Omental fat pad (tissue), 4 donors: Measurements from ENCODE around the gene LAMC3. TPM values are rescaled to one million over a fixed set of nuclear protein-coding genes. Genes with fewer than 3 reads are reported as not detected.
"Not testable (repeated sequence)": the region's sequence is repeated elsewhere in the genome, so short reads cannot be mapped to it uniquely, and the experiment has no call there.

Source experiments
- ATAC-seq: fragments of 150-250 bp; one replicate; pipeline ENCODE4 v1.9.1; 2016; ENCODE audit warnings: mild to moderate bottlenecking, moderate library complexity; ENCODE audit not compliant: low FRiP score
- DNase-seq: peaks from one replicate; pipeline ENCODE4 v3.0.0-alpha.2; 2019; ENCODE audit warnings: low spot score
- CTCF ChIP-seq, 3 donors: fragments of 450-650 bp; IDR thresholded peaks; one replicate each; pipeline ENCODE4 v1.5.1; 2016 to 2017; ENCODE audit warnings: antibody characterized with exemption in 3 of 3, mild to moderate bottlenecking in 3 of 3, moderate library complexity in 2 of 3
- total RNA-seq, 4 donors: library from RNA; depleted of rRNA; stranded (reverse); fragments of >200 nt; gene quantifications; one replicate each; pipeline ENCODE4 v1.1.0, GENCODE V29; 2016

The LAMC3 gene
- total RNA-seq, 4 donors from 2014 or later = 0.09 to 1.9 (median 0.65) TPM

GRCh38 chr9:131112374-131113154 is 103.6 kb downstream of the LAMC3 start:
- ATAC-seq = no peak
- DNase-seq = no peak
- no peak for TF ChIP-seq CTCF (IDR thresholded peaks at IDR 0.05)

DNA sequence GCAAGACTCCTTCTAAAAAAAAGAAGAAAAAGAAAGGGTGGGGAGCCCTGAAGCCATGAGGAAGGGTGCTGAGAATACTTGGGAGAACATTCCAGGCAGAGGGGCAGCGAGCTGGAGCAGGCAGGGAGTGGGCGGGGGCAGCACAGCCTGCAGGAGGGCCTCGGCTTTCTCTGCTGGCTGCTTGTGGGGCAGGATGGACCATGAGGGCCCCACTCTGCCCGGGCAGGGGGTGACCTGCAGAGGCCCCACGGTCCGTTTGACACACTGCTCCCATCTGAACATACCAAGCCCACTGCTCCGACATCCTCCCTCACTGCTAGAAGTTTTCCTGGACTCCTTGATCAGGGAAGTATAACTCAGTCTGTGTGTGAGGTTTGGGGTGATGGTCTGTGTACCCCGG is 104.7 kb downstream of the LAMC3 start:
- TF ChIP-seq CTCF (IDR thresholded peaks at IDR 0.05) = no peak
- no peak for ATAC-seq
- DNase-seq = no peak

GRCh38 chr9:131114084-131114535 is 105.1 kb downstream of the LAMC3 start:
- no peak for DNase-seq
- no peak for TF ChIP-seq CTCF (IDR thresholded peaks at IDR 0.05)
- no peak for ATAC-seq

DNA sequence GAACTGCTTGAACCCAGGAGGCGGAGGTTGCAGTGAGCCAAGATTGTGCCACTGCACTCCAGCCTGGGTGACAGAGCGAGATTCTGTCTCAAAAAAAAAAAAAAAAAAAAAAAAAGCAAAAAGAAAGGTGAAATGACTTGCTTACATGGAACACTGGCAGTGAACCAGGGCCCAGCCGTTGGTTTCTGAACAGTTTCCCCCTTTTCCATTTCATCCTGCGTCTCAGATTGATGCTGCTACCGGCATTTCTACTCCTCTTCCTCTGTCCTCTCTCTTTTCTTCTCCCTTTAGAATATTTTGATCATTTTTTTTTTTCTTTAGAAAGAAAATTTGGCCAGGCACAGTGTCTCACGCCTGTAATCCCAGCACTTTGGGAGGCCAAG is 106.4 kb downstream of the LAMC3 start:
- not testable (repeated sequence) for ATAC-seq, DNase-seq

- no peak for DNase-seq
- no peak for TF ChIP-seq CTCF (IDR thresholded peaks at IDR 0.05)
Observed at GRCh38 chr9:131116281-131117120, 107.5 kb downstream of the LAMC3 start.

DNA sequence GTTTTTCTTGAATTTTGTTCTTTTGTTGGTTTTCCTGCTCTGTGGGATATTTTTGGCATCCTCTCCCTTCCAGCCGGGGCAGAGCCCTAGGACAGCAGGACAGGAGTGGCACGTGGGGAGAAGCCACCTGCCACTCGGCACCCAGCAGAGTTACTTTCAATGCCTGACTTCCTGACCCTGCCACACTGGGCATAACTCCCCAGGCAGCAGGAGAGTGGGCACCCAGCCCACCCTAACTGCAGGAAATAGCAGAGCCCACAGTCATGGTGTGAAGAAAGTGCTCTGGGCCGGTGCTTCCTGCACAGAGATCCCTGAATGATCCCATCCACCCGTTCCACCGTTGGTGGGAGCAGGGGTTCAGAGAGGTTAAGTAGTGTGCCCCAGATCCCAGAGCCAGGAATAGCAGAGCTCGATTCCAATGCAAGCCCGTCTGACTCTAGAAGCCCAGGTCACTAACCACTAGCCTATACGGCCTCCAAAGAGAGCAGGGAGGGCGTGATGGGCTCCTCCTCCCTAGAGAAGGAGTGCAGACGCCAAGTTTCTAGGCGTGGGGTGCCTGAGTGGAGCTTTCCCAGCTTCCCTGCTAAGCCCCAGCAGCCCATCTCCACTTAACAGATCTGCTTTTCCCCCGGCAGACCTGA is 108.3 kb downstream of the LAMC3 start:
- peak; percentile 49 for ATAC-seq
- no peak for DNase-seq
- no peak for TF ChIP-seq CTCF (IDR thresholded peaks at IDR 0.05)

More at GRCh38 chr9:131116281-131117120, 107.5 kb downstream of the LAMC3 start:
- peak; percentile 33 for ATAC-seq

- no peak for DNase-seq
Observed at GRCh38 chr9:131117762-131118145, 108.8 kb downstream of the LAMC3 start.

More at GRCh38 chr9:131117762-131118145, 108.8 kb downstream of the LAMC3 start:
- ATAC-seq = no peak
- TF ChIP-seq CTCF (IDR thresholded peaks at IDR 0.05) = no peak
